K562 (cell line): ENCODE measurements around the gene ITGB2. TPM values are rescaled to one million over a fixed set of nuclear protein-coding genes. Genes with fewer than 3 reads are reported as not detected.

ENCODE experiments used
- CBX5 ChIP-seq: IDR thresholded peaks from 2 replicates; pipeline ENCODE4 v1.6.1; 2014; ENCODE audit warnings: low read depth, borderline replicate concordance
- DDX20 ChIP-seq: fragments of 450-650 bp; IDR thresholded peaks from 2 replicates; pipeline ENCODE4 v1.6.1; 2016; ENCODE audit warnings: missing genetic modification characterization, low read depth, mild to moderate bottlenecking, missing compliant biosample characterization, moderate library complexity
- GABPA ChIP-seq: fragments of 200-800 bp; sonication (Bioruptor generic); conservative IDR thresholded peaks from 2 replicates; pipeline ENCODE4 v1.6.1; 2016; ENCODE audit warnings: low read depth, missing genetic modification characterization, missing compliant biosample characterization
- HLTF ChIP-seq: fragments of 450-650 bp; IDR thresholded peaks from 2 replicates; pipeline ENCODE4 v1.6.1; 2016
- HMBOX1 ChIP-seq: sonication (generic); IDR thresholded peaks from 2 replicates; pipeline ENCODE4 v1.6.1; 2016
- IRF2 ChIP-seq: sonication (generic); formaldehyde crosslinking; IDR thresholded peaks from 2 replicates; pipeline ENCODE4 v1.8.1; 2022; ENCODE audit warnings: mild to moderate bottlenecking, missing genetic modification reagents
- L3MBTL2 ChIP-seq: fragments of 450-650 bp; IDR thresholded peaks from 2 replicates; pipeline ENCODE4 v1.6.1; 2016; ENCODE audit warnings: mild to moderate bottlenecking, moderate library complexity
- MAX ChIP-seq: sonication (generic); formaldehyde crosslinking; IDR thresholded peaks from 2 replicates; pipeline ENCODE4 v1.9.0; 2022; ENCODE audit warnings: mild to moderate bottlenecking, missing genetic modification reagents
- MIER1 ChIP-seq: fragments of 450-650 bp; IDR thresholded peaks from 2 replicates; pipeline ENCODE4 v1.6.1; 2016; ENCODE audit warnings: antibody characterized with exemption, mild to moderate bottlenecking, low read depth
- NEUROD1 ChIP-seq: fragments of 150-350 bp; IDR thresholded peaks from 2 replicates; pipeline ENCODE4 v1.6.1; 2014; ENCODE audit warnings: borderline replicate concordance, low read length, low read depth; ENCODE audit not compliant: partially characterized antibody
- NR2C2 ChIP-seq, 2 experiments: fragments of 200-800 bp in 1 of 2; sonication (Bioruptor generic) in 1 of 2; sonication (generic) in 1 of 2; formaldehyde crosslinking in 1 of 2; IDR thresholded peaks; 2 replicates each; pipeline versions ENCODE4 v1.6.1 to v1.8.0; 2016 to 2022; ENCODE audit warnings: mild to moderate bottlenecking in 1 of 2, missing compliant biosample characterization in 1 of 2, missing genetic modification characterization in 1 of 2, missing genetic modification reagents in 1 of 2
- RBM39 ChIP-seq: fragments of 200-400 bp; formaldehyde crosslinking; optimal IDR thresholded peaks from 2 replicates; pipeline ENCODE3; 2018; ENCODE audit warnings: low read depth, low read length
- RFX5 ChIP-seq: IDR thresholded peaks from 2 replicates; pipeline ENCODE4 v1.6.1; 2011; ENCODE audit warnings: low read depth, mild to moderate bottlenecking, improper control_type of control experiment, low read length
- SMARCB1 ChIP-seq: IDR thresholded peaks from 2 replicates; pipeline ENCODE4 v1.6.1; 2011; ENCODE audit warnings: improper control_type of control experiment, low read depth; ENCODE audit not compliant: insufficient read length
- SMARCC2 ChIP-seq: fragments of 450-650 bp; IDR thresholded peaks from 2 replicates; pipeline ENCODE4 v1.6.1; 2017; ENCODE audit warnings: antibody characterized with exemption, moderate library complexity, mild to moderate bottlenecking, low read depth
- TEAD1 ChIP-seq, 2 experiments: fragments of 450-650 bp in 1 of 2; sonication (generic) in 1 of 2; formaldehyde crosslinking; IDR thresholded peaks; 2 replicates each; pipeline versions ENCODE4 v1.4.0 to v1.8.0; 2020 to 2022; ENCODE audit warnings: mild to moderate bottlenecking in 2 of 2, missing genetic modification reagents in 1 of 2
- ZFP1 ChIP-seq: fragments of 450-650 bp; formaldehyde crosslinking; IDR thresholded peaks from 2 replicates; pipeline ENCODE4 v1.4.0; 2020; ENCODE audit warnings: mild to moderate bottlenecking, mixed read lengths
- ZNF175 ChIP-seq: fragments of 200-800 bp; sonication (Bioruptor generic); IDR thresholded peaks from 2 replicates; pipeline ENCODE4 v1.6.1; 2016; ENCODE audit warnings: low read depth, mild to moderate bottlenecking, missing genetic modification characterization, missing compliant biosample characterization
- ZNF224 ChIP-seq: sonication (generic); formaldehyde crosslinking; IDR thresholded peaks from 2 replicates; pipeline ENCODE4 v1.8.0; 2022; ENCODE audit warnings: mild to moderate bottlenecking, missing genetic modification reagents
- ZNF395 ChIP-seq: fragments of 200-800 bp; sonication (Bioruptor generic); IDR thresholded peaks from 2 replicates; pipeline ENCODE4 v1.6.1; 2017; ENCODE audit warnings: missing genetic modification characterization, missing compliant biosample characterization
- ZNF644 ChIP-seq: fragments of 200-800 bp; sonication (Bioruptor generic); IDR thresholded peaks from 2 replicates; pipeline ENCODE4 v1.6.1; 2016; ENCODE audit warnings: low read depth, missing genetic modification characterization, missing compliant biosample characterization
- ZNF696 ChIP-seq: fragments of 250-450 bp; sonication (Bioruptor Pico); conservative IDR thresholded peaks from 2 replicates; pipeline ENCODE4 v1.4.0; 2020; ENCODE audit warnings: mild to moderate bottlenecking, moderate library complexity
- polyA plus RNA-seq, 8 experiments: library from polyadenylated mRNA; depleted of rRNA in 4 of 8; stranded (reverse) in 5 of 8; unstranded in 3 of 8; fragments of >200 nt; fragmentation: Nextera tagmentation in 2 of 8; fragmentation: Illumina TruSeq in 1 of 8; extraction: Ambion mirVana in 2 of 8; extraction: Trizol in 1 of 8; gene quantifications; 2 replicates each; pipeline versions ENCODE4 v1.2.1 to v1.2.3, GENCODE V29; 2011 to 2014; ENCODE audit warnings: inconsistent platforms in 1 of 8, missing spikeins in 1 of 8
- total RNA-seq, 7 experiments: library from RNA; depleted of rRNA in 6 of 7; stranded (reverse); fragments of >200 nt in 6 of 7; fragmentation: Illumina TruSeq in 2 of 7; extraction: Trizol in 2 of 7; gene quantifications; 2 replicates each; pipeline versions ENCODE4 v1.2.1 to v1.2.3, GENCODE V29; 2011 to 2021; ENCODE audit warnings: low replicate concordance in 1 of 7
- TF ChIP-seq, protein P1 (sequence below): IDR thresholded peaks from 2 replicates; pipeline ENCODE4 v1.6.1; 2014; ENCODE audit warnings: antibody characterized with exemption
- TF ChIP-seq, protein P2 (sequence below), 2 experiments: fragments of 200-800 bp in 1 of 2; sonication (Bioruptor generic) in 1 of 2; sonication (generic) in 1 of 2; formaldehyde crosslinking in 1 of 2; IDR thresholded peaks in 1 of 2; conservative IDR thresholded peaks in 1 of 2; 2 replicates each; pipeline versions ENCODE4 v1.5.0 to v1.6.1; 2016 to 2020; ENCODE audit warnings: missing compliant biosample characterization in 1 of 2, missing genetic modification characterization in 1 of 2, missing genetic modification reagents in 1 of 2

The ITGB2 gene
- total and polyA plus RNA-seq, 9 of the 15 experiments (the other 6 are each of a cell fraction or from before 2014, with no cell fraction given) = 0.07 to 1.3 (median 0.51) TPM; not detected in 2

DNA sequence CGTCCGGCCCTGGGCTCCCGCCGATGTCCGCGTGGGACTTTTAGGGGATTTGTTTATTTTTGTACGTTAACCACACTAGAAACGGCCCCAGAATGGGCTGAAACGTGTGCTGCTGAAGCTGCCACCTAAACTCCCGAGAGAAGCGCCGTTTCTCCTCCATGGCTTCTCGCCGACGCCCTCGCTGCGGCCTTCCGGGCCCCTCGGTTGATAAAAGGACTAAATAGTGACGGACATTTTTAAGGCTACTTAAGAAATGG is 46.5 kb downstream of the ITGB2 start (continued):
- TF ChIP-seq, protein P1, sequence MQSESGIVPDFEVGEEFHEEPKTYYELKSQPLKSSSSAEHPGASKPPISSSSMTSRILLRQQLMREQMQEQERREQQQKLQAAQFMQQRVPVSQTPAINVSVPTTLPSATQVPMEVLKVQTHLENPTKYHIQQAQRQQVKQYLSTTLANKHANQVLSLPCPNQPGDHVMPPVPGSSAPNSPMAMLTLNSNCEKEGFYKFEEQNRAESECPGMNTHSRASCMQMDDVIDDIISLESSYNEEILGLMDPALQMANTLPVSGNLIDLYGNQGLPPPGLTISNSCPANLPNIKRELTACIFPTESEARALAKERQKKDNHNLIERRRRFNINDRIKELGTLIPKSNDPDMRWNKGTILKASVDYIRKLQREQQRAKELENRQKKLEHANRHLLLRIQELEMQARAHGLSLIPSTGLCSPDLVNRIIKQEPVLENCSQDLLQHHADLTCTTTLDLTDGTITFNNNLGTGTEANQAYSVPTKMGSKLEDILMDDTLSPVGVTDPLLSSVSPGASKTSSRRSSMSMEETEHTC = no peak
- TF ChIP-seq SMARCC2 = no peak
- no peak for TF ChIP-seq ZNF644
- no peak for TF ChIP-seq DDX20 (tag)
- peak; percentile 12 for TF ChIP-seq NR2C2 (CRISPR knock-in tag; IDR thresholded peaks at IDR 0.05)
- no peak; the same call in 1 of the 2 replicates for TF ChIP-seq NR2C2 (tag; IDR thresholded peaks at IDR 0.05)
- no peak for TF ChIP-seq ZNF175 (CRISPR knock-in tag)
- no peak for TF ChIP-seq NEUROD1
- TF ChIP-seq TEAD1 (CRISPR knock-in tag; IDR thresholded peaks at IDR 0.05) = peak in 1 of 2 experiments; percentile 35; a peak in 1 of 4 replicates
- TF ChIP-seq CBX5 = no peak
- no peak for TF ChIP-seq ZFP1 (CRISPR knock-in tag)
- TF ChIP-seq GABPA (tag) = no peak
- TF ChIP-seq HLTF = no peak
- no peak for TF ChIP-seq SMARCB1
- TF ChIP-seq, protein P2, sequence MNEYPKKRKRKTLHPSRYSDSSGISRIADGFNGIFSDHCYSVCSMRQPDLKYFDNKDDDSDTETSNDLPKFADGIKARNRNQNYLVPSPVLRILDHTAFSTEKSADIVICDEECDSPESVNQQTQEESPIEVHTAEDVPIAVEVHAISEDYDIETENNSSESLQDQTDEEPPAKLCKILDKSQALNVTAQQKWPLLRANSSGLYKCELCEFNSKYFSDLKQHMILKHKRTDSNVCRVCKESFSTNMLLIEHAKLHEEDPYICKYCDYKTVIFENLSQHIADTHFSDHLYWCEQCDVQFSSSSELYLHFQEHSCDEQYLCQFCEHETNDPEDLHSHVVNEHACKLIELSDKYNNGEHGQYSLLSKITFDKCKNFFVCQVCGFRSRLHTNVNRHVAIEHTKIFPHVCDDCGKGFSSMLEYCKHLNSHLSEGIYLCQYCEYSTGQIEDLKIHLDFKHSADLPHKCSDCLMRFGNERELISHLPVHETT (CRISPR knock-in tag; conservative IDR thresholded peaks at IDR 0.05 in 1 of 2, IDR thresholded peaks at IDR 0.05 in 1 of 2) = 0 out of 4 replicates have a peak, but pooled peaks of 1 of the 2 experiments have one; percentile 3
- TF ChIP-seq MAX = peak; percentile 7; the same call in 1 of the 2 replicates
- no peak for TF ChIP-seq HMBOX1
- TF ChIP-seq RBM39 = no peak
- TF ChIP-seq ZNF224 (CRISPR knock-in tag) = no peak
- TF ChIP-seq IRF2 (CRISPR knock-in tag) = no peak
- no peak for TF ChIP-seq MIER1
- TF ChIP-seq L3MBTL2 = peak; percentile 95
- TF ChIP-seq ZNF395 = 0 out of 2 replicates have a peak, but pooled peaks have one; percentile 45
- TF ChIP-seq RFX5 = no peak
- no peak for TF ChIP-seq ZNF696 (CRISPR knock-in tag)
